WERI-Rb-1 (cell line): ENCODE results near the gene AFDN.

ENCODE experiments used
- DNase-seq: peaks from one replicate; pipeline ENCODE4 v3.0.0-alpha.2; 2020
- H3K27ac ChIP-seq: fragments of 250-450 bp; sonication (Bioruptor Pico); 2 replicates; pipeline ENCODE4 v1.5.1; 2020; ENCODE audit warnings: mild to moderate bottlenecking, moderate library complexity
- H3K27me3 ChIP-seq: fragments of 250-450 bp; sonication (Bioruptor Pico); 2 replicates; pipeline ENCODE4 v1.5.1; 2021; ENCODE audit warnings: mild to moderate bottlenecking, low read depth, moderate library complexity; ENCODE audit not compliant: insufficient read depth, severe bottlenecking
- H3K36me3 ChIP-seq: fragments of 250-450 bp; sonication (Bioruptor Pico); 2 replicates; pipeline ENCODE4 v1.5.1; 2020; ENCODE audit warnings: mild to moderate bottlenecking, moderate library complexity
- H3K4me3 ChIP-seq: 2 replicates; pipeline ENCODE4 v1.5.1; 2011; ENCODE audit warnings: low read depth, mild to moderate bottlenecking, control low read depth, low read length
- H3K9me3 ChIP-seq: fragments of 250-450 bp; sonication (Bioruptor Pico); 2 replicates; pipeline ENCODE4 v1.5.1; 2021; ENCODE audit warnings: mild to moderate bottlenecking, moderate library complexity; ENCODE audit not compliant: severe bottlenecking
- TF ChIP-seq, protein P1 (sequence below): IDR thresholded peaks from 2 replicates; pipeline ENCODE4 v1.5.1; 2011; ENCODE audit warnings: low read depth, mild to moderate bottlenecking, control low read depth, inconsistent platforms, low read length

The AFDN gene

GRCh38 chr6:167947716-167948115 lies 121.0 kb downstream of the AFDN start:
- Histone ChIP-seq H3K4me3 (no peak overlapping the region), H3K27me3 (no peaks in the 10 kb centered on the region), H3K9me3 (no peaks in the 10 kb centered on the region), H3K27ac (no peak overlapping the region), H3K36me3 (peaks cover 89% of the 10 kb centered on the region)
- no peak for DNase-seq
- TF ChIP-seq, protein P1, sequence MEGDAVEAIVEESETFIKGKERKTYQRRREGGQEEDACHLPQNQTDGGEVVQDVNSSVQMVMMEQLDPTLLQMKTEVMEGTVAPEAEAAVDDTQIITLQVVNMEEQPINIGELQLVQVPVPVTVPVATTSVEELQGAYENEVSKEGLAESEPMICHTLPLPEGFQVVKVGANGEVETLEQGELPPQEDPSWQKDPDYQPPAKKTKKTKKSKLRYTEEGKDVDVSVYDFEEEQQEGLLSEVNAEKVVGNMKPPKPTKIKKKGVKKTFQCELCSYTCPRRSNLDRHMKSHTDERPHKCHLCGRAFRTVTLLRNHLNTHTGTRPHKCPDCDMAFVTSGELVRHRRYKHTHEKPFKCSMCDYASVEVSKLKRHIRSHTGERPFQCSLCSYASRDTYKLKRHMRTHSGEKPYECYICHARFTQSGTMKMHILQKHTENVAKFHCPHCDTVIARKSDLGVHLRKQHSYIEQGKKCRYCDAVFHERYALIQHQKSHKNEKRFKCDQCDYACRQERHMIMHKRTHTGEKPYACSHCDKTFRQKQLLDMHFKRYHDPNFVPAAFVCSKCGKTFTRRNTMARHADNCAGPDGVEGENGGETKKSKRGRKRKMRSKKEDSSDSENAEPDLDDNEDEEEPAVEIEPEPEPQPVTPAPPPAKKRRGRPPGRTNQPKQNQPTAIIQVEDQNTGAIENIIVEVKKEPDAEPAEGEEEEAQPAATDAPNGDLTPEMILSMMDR: no peak

DNA sequence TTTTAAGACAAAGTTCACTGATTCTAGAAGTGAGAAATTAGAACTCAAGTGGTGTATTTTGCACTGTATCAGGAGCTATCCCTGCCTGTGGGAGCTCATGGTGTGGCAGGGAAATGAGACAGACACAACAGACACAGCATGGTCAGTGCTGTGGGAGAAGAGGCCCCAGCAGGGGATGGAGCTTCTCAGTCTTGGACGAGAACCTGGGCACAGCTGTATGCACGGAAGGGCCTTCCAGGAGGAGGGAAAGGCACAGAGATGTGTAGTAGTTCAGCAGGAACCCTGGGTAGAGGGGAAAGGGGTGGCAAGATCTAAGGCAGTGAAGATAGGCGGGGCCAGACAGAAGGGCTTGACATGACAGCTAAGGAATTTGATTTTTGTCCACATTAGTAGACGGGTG lies 122.0 kb downstream of the AFDN start:
- no peak for DNase-seq
- Histone ChIP-seq H3K27ac (no peak overlapping the region), H3K36me3 (peaks cover 90% of the 10 kb centered on the region), H3K9me3 (no peaks in the 10 kb centered on the region), H3K4me3 (no peak overlapping the region), H3K27me3 (no peaks in the 10 kb centered on the region)
- TF ChIP-seq, protein P1: no peak

DNA sequence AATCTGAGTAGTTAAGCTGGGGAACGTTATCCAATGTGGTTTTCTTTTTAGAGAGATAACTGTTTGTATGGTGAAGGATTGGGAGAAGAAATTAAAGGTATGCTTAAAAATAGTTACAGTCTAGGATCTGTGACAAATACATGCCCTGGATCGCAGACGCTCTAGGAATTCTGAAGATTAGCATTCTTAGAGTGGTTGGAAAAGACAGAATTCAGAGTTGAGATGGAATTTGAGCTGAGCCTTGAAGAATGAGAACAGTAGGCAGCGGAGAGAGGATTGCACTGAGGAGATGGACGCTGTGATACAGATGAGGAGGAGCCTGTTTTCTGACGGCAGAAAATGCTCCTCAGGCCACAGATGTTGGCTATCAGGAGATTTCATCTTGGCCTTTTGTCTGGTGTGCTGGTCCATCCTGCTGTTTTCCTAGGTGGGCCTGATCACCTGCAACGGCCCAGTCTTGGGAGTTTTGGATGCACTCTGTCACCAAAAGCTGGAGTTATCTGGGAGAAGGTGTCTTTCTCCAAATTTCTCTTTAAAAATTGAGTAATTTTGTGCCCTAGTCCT lies 122.5 kb downstream of the AFDN start:
- Histone ChIP-seq H3K9me3 (no peaks in the 10 kb centered on the region), H3K27ac (no peak overlapping the region), H3K27me3 (no peaks in the 10 kb centered on the region), H3K4me3 (no peak overlapping the region), H3K36me3 (peaks cover 86% of the 10 kb centered on the region)
- TF ChIP-seq, protein P1: no peak
- DNase-seq: no peak

- Histone ChIP-seq H3K9me3 (no peaks in the 10 kb centered on the region), H3K27ac (no peak overlapping the region), H3K4me3 (no peak overlapping the region), H3K27me3 (no peaks in the 10 kb centered on the region), H3K36me3 (peaks cover 72% of the 10 kb centered on the region)
- DNase-seq: no peak
- TF ChIP-seq, protein P1: no peak
Observed at GRCh38 chr6:167951781-167952511, 125.2 kb downstream of the AFDN start.

DNA sequence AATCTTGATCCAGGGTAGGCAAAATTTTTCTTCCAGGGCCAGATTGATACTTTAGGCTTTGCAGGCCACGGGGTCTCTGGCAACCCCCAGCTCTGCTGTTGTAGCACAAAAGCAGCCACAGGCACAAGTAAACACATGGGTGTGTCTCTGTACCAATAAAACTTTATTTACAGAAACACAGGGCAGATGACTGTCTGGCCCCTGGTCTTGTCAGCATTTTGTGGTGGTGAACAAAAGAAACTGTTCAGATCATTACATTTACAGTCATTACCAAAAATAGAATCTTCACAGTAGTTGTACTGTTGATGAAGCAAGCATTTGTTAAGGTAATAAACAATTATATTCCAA lies 125.8 kb downstream of the AFDN start:
- Histone ChIP-seq H3K36me3 (peaks cover 69% of the 10 kb centered on the region), H3K9me3 (no peaks in the 10 kb centered on the region), H3K27ac (no peak overlapping the region), H3K4me3 (no peak overlapping the region), H3K27me3 (no peaks in the 10 kb centered on the region)
- no peak for DNase-seq
- TF ChIP-seq, protein P1: no peak

- H3K4me3 ChIP-seq: no peak overlapping the region
- H3K36me3 ChIP-seq: peaks cover 60% of the 10 kb centered on the region
- no peak overlapping the region for H3K27ac ChIP-seq
- DNase-seq: no peak
- H3K9me3 ChIP-seq: no peaks in the 10 kb centered on the region
- TF ChIP-seq, protein P1: no peak
- no peaks in the 10 kb centered on the region for H3K27me3 ChIP-seq
Observed at GRCh38 chr6:167953551-167953950, 126.8 kb downstream of the AFDN start.
